Neural cell (in vitro differentiated cells): ENCODE results near the gene VPS33A. TPM values are rescaled to one million over a fixed set of nuclear protein-coding genes. Genes with fewer than 3 reads are reported as not detected.

Experiments used
- H2AFZ ChIP-seq: fragments of 200-600, 300-800 bp; sonication (generic), shearing (Covaris generic); 2 replicates; pipeline ENCODE4 v1.6.0; 2014; ENCODE audit warnings: low read depth, mild to moderate bottlenecking, antibody characterized with exemption, low read length, moderate library complexity
- H3F3A ChIP-seq: fragments of 200-600 bp; shearing (Covaris generic); 2 replicates; pipeline ENCODE4 v1.6.1; 2016; ENCODE audit warnings: mild to moderate bottlenecking, moderate library complexity, mixed read lengths, antibody characterized with exemption, low read length; ENCODE audit not compliant: insufficient read depth, poor library complexity, severe bottlenecking
- H3K27ac ChIP-seq: fragments of 200-600, 300-800 bp; sonication (generic), shearing (Covaris generic); 2 replicates; pipeline ENCODE4 v1.5.1; 2014; ENCODE audit warnings: mild to moderate bottlenecking, low read length, moderate library complexity
- H3K27me3 ChIP-seq: fragments of 300-800, 200-600 bp; sonication (generic), shearing (Covaris generic); 2 replicates; pipeline ENCODE4 v1.6.0; 2014; ENCODE audit warnings: mild to moderate bottlenecking, low read depth, low read length, moderate library complexity; ENCODE audit not compliant: insufficient read depth
- H3K36me3 ChIP-seq: fragments of 300-800, 200-600 bp; sonication (generic), shearing (Covaris generic); 2 replicates; pipeline ENCODE4 v1.5.1; 2014; ENCODE audit warnings: mild to moderate bottlenecking, antibody characterized with exemption, low read length, moderate library complexity; ENCODE audit not compliant: insufficient read depth
- H3K4me2 ChIP-seq: fragments of 300-800, 200-600 bp; sonication (generic), shearing (Covaris generic); 2 replicates; pipeline ENCODE4 v1.6.0; 2014; ENCODE audit warnings: mild to moderate bottlenecking, low read length
- H3K4me3 ChIP-seq: fragments of 300-800, 200-600 bp; sonication (generic), shearing (Covaris generic); 2 replicates; pipeline ENCODE4 v1.5.1; 2014; ENCODE audit warnings: mild to moderate bottlenecking, low read length, moderate library complexity
- H3K79me2 ChIP-seq: fragments of 200-600 bp; shearing (Covaris generic); replicated peaks from 2 replicates; pipeline ENCODE4 v1.6.0; 2014; ENCODE audit warnings: mild to moderate bottlenecking, low read length, moderate library complexity; ENCODE audit not compliant: insufficient read depth
- H3K9ac ChIP-seq: fragments of 300-800, 200-600 bp; sonication (generic), shearing (Covaris generic); 2 replicates; pipeline ENCODE4 v1.6.1; 2016; ENCODE audit warnings: mild to moderate bottlenecking, low read length, mixed read lengths
- H3K9me2 ChIP-seq: fragments of 200-600 bp; shearing (Covaris generic); 2 replicates; pipeline ENCODE4 v1.6.1; 2016; ENCODE audit warnings: mild to moderate bottlenecking, low read length, mixed read lengths; ENCODE audit not compliant: insufficient read depth
- H3K9me3 ChIP-seq: fragments of 200-600, 300-800 bp; sonication (generic), shearing (Covaris generic); 2 replicates; pipeline ENCODE4 v1.6.1; 2016; ENCODE audit warnings: mild to moderate bottlenecking, mixed run types, low read length, moderate library complexity, mixed read lengths
- H4K20me1 ChIP-seq: fragments of 200-600 bp; shearing (Covaris generic); 2 replicates; pipeline ENCODE4 v1.6.1; 2016; ENCODE audit warnings: mild to moderate bottlenecking, mixed run types; ENCODE audit not compliant: insufficient read depth
- CTCF ChIP-seq: fragments of 450-650 bp; IDR thresholded peaks from 2 replicates; pipeline ENCODE4 v1.5.1; 2014; ENCODE audit warnings: antibody characterized with exemption, mild to moderate bottlenecking, moderate library complexity; ENCODE audit not compliant: poor library complexity, severe bottlenecking
- EP300 ChIP-seq: fragments of 450-650 bp; conservative IDR thresholded peaks from 2 replicates; pipeline ENCODE4 v1.6.1; 2014; ENCODE audit warnings: antibody characterized with exemption, mild to moderate bottlenecking, moderate library complexity; ENCODE audit not compliant: poor library complexity, severe bottlenecking
- EZH2 ChIP-seq: fragments of 200-600, 300-800 bp; shearing (Covaris generic), sonication (generic); IDR thresholded peaks from 2 replicates; pipeline ENCODE4 v1.6.1; 2014; ENCODE audit warnings: antibody characterized with exemption, low read length, borderline replicate concordance, mild to moderate bottlenecking; ENCODE audit not compliant: insufficient read depth, poor library complexity, severe bottlenecking
- MXI1 ChIP-seq: fragments of 450-650 bp; conservative IDR thresholded peaks from 2 replicates; pipeline ENCODE4 v1.6.1; 2014; ENCODE audit warnings: antibody characterized with exemption, mild to moderate bottlenecking; ENCODE audit not compliant: poor library complexity, severe bottlenecking
- POLR2AphosphoS5 ChIP-seq: IDR thresholded peaks from 2 replicates; pipeline ENCODE4 v1.6.1; 2012
- RAD21 ChIP-seq: fragments of 450-650 bp; conservative IDR thresholded peaks from 2 replicates; pipeline ENCODE4 v1.6.1; 2014; ENCODE audit warnings: antibody characterized with exemption, mild to moderate bottlenecking, moderate library complexity
- SMC3 ChIP-seq: fragments of 450-650 bp; conservative IDR thresholded peaks from 2 replicates; pipeline ENCODE4 v1.6.1; 2014; ENCODE audit warnings: antibody characterized with exemption, mild to moderate bottlenecking, moderate library complexity; ENCODE audit not compliant: poor library complexity
- TAF1 ChIP-seq: IDR thresholded peaks from 2 replicates; pipeline ENCODE4 v1.6.1; 2012; ENCODE audit warnings: low read depth
- polyA plus RNA-seq: library from polyadenylated mRNA; depleted of rRNA; stranded (reverse); fragments of >200 nt; gene quantifications from 2 replicates; pipeline ENCODE4 v1.2.3, GENCODE V29; 2014
- TF ChIP-seq, protein P1 (sequence below): IDR thresholded peaks from 2 replicates; pipeline ENCODE4 v1.6.1; 2012; ENCODE audit warnings: borderline replicate concordance

Gene VPS33A
- polyA plus RNA-seq, 1 donor from 2014 or later: 40.9 TPM

- Histone ChIP-seq H3K27me3 (no peaks in the 10 kb centered on the region), H3K4me2 (no peak overlapping the region), H3K9ac (no peak overlapping the region), H3K27ac (no peak overlapping the region), H3K4me3 (no peak overlapping the region), H3K9me3 (no peaks in the 10 kb centered on the region), H4K20me1 (no peaks in the 10 kb centered on the region), H2AFZ (no peak overlapping the region), H3K9me2 (no peaks in the 10 kb centered on the region), H3K36me3 (no peaks in the 10 kb centered on the region), H3F3A (no peaks in the 10 kb centered on the region), H3K79me2 (no peaks in the 10 kb centered on the region)
- TF ChIP-seq TAF1 (no peak), RAD21 (no peak), SMC3 (no peak), EP300 (no peak), EZH2 (no peak), POLR2AphosphoS5 (no peak), CTCF (no peak), MXI1 (no peak)
- TF ChIP-seq, protein P1, sequence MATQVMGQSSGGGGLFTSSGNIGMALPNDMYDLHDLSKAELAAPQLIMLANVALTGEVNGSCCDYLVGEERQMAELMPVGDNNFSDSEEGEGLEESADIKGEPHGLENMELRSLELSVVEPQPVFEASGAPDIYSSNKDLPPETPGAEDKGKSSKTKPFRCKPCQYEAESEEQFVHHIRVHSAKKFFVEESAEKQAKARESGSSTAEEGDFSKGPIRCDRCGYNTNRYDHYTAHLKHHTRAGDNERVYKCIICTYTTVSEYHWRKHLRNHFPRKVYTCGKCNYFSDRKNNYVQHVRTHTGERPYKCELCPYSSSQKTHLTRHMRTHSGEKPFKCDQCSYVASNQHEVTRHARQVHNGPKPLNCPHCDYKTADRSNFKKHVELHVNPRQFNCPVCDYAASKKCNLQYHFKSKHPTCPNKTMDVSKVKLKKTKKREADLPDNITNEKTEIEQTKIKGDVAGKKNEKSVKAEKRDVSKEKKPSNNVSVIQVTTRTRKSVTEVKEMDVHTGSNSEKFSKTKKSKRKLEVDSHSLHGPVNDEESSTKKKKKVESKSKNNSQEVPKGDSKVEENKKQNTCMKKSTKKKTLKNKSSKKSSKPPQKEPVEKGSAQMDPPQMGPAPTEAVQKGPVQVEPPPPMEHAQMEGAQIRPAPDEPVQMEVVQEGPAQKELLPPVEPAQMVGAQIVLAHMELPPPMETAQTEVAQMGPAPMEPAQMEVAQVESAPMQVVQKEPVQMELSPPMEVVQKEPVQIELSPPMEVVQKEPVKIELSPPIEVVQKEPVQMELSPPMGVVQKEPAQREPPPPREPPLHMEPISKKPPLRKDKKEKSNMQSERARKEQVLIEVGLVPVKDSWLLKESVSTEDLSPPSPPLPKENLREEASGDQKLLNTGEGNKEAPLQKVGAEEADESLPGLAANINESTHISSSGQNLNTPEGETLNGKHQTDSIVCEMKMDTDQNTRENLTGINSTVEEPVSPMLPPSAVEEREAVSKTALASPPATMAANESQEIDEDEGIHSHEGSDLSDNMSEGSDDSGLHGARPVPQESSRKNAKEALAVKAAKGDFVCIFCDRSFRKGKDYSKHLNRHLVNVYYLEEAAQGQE: no peak
These were observed 20.7 kb downstream of the VPS33A start for GRCh38 chr12:122245553-122245952.

DNA sequence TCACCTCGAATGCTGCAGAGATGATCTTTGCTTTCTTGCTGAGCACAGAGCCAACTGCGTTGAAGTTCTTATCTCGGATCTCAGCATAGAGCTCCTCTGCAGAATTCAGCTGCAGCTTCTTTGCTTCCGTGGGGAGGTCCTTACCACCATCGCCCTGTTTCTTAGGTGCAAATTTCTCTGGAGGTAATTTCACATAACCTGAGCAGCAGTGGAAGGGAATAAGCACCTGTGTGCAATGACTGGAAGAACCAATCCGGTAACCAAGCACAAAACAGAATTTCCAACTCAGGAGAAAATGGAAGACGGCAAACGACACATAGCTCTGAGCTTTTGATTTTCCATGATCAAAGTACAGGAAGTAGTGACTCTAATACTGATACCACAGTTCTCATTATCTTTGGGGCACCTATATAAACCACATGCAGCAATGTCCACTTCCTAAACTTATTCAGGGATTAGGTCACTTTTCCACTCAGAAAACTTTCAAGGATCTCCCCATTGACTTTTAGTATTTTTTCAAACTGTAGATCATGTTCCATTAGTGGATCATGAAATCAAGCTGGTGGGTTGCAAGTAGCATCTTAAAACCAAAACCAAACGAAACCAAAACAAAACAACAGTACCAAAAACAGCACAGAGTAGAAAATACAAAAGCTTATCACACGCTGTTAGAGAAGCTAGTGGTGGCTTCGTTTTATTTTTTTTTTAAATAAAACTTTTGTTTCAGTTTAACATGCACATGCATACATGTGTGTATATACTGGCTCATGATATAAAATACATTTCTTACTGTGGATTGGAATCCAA, 21.5 kb downstream of the VPS33A start:
- Histone ChIP-seq H3K36me3 (no peaks in the 10 kb centered on the region), H3F3A (no peaks in the 10 kb centered on the region), H3K9me2 (no peaks in the 10 kb centered on the region), H2AFZ (no peak overlapping the region), H3K27ac (no peak overlapping the region), H3K9me3 (no peaks in the 10 kb centered on the region), H3K9ac (no peak overlapping the region), H3K27me3 (no peaks in the 10 kb centered on the region), H4K20me1 (no peaks in the 10 kb centered on the region), H3K4me3 (no peak overlapping the region), H3K4me2 (no peak overlapping the region), H3K79me2 (no peaks in the 10 kb centered on the region)
- TF ChIP-seq CTCF: no peak
- TF ChIP-seq EZH2: no peak
- TF ChIP-seq RAD21: no peak
- TF ChIP-seq, protein P1: no peak
- TF ChIP-seq POLR2AphosphoS5: no peak
- TF ChIP-seq MXI1: no peak
- no peak for TF ChIP-seq TAF1
- no peak for TF ChIP-seq SMC3
- TF ChIP-seq EP300: no peak
